Skeletal muscle tissue (tissue), 4 donors: ENCODE data around the gene AP3D1. TPM values are rescaled to one million over a fixed set of nuclear protein-coding genes. Genes with fewer than 3 reads are reported as not detected.

ENCODE experiments used
- H3K27ac ChIP-seq: one replicate; pipeline ENCODE4 v1.7.0; 2013; ENCODE audit warnings: mild to moderate bottlenecking, low read depth, low read length, inconsistent platforms
- H3K27me3 ChIP-seq, 3 donors: one replicate each; pipeline ENCODE4 v1.7.0; 2013; ENCODE audit warnings: low read length in 3 of 3; ENCODE audit not compliant: control insufficient read depth in 3 of 3, insufficient read depth in 3 of 3
- H3K36me3 ChIP-seq, 3 donors: one replicate each; pipeline ENCODE4 v1.7.0; 2013; ENCODE audit warnings: low read length in 3 of 3; ENCODE audit not compliant: control insufficient read depth in 3 of 3, insufficient read depth in 3 of 3
- H3K4me1 ChIP-seq, 3 donors: one replicate each; pipeline ENCODE4 v1.7.0; 2013; ENCODE audit warnings: low read length in 3 of 3, mild to moderate bottlenecking in 3 of 3; ENCODE audit not compliant: control insufficient read depth in 3 of 3, insufficient read depth in 3 of 3
- H3K4me3 ChIP-seq, 3 donors: one replicate each; pipeline ENCODE4 v1.7.0; 2013; ENCODE audit warnings: low read length in 3 of 3
- H3K9ac ChIP-seq, 3 donors: one replicate each; pipeline ENCODE4 v1.7.0; 2013; ENCODE audit warnings: low read length in 3 of 3, mild to moderate bottlenecking in 3 of 3, moderate library complexity in 2 of 3, low read depth in 1 of 3
- H3K9me3 ChIP-seq, 3 donors: one replicate each; pipeline ENCODE4 v1.7.0; 2013; ENCODE audit warnings: low read length in 3 of 3; ENCODE audit not compliant: control insufficient read depth in 3 of 3
- total RNA-seq: library from RNA; depleted of rRNA; stranded (reverse); fragments of >200 nt; gene quantifications from one replicate; pipeline ENCODE4 v1.2.3, GENCODE V29; 2014
- donor health status: Osteomylitis.

The AP3D1 gene
- total RNA-seq, 1 donor from 2014 or later: 33.4 TPM

GRCh38 chr19:2079076-2079864 lies 72.1 kb downstream of the AP3D1 start:
- Histone ChIP-seq H3K36me3 (peaks cover 26 to 37% (median 35%) of the 10 kb centered on the region in 3 donors), H3K9ac (no peak overlapping the region), H3K4me1 (peaks cover 0 to 9% (median 5%) of the 10 kb centered on the region in 3 donors), H3K27me3 (no peaks in the 10 kb centered on the region), H3K4me3 (no peak overlapping the region), H3K27ac (no peak overlapping the region), H3K9me3 (no peaks in the 10 kb centered on the region)

- H3K4me3 ChIP-seq: no peak overlapping the region
- H3K4me1 ChIP-seq: peaks cover 0 to 4% (median 0%) of the 10 kb centered on the region in 3 donors
- H3K27ac ChIP-seq: no peak overlapping the region
- no peaks in the 10 kb centered on the region for H3K27me3 ChIP-seq
- no peaks in the 10 kb centered on the region for H3K9me3 ChIP-seq
- H3K36me3 ChIP-seq: peaks cover 26 to 42% (median 37%) of the 10 kb centered on the region in 3 donors
- H3K9ac ChIP-seq: no peak overlapping the region
Measured at GRCh38 chr19:2077833-2078619, 73.3 kb downstream of the AP3D1 start.

DNA sequence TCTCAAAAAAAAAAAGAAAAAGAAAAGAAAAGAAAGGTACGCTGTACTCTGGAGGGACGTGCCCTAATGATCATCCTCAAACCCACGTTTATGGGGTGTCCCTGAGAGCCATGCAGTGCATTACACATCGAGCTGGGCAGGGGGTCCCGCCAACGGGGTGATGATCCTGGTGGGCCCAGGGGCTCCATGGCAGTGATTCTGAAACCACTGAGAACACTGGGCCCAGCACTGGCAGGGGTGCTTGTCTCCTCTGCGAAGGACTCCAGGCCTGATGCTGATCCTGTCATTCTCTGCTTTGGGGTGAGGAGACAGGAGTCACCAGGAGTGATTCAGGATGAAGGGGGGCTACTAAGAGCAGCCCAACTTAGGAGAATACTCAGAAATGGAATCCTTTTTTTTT lies 74.0 kb downstream of the AP3D1 start:
- no peak overlapping the region for H3K27ac ChIP-seq
- H3K4me1 ChIP-seq: peaks cover 0 to 3% (median 0%) of the 10 kb centered on the region in 3 donors
- no peak overlapping the region for H3K4me3 ChIP-seq
- H3K9me3 ChIP-seq: no peaks in the 10 kb centered on the region
- H3K36me3 ChIP-seq: peaks cover 29 to 47% (median 43%) of the 10 kb centered on the region in 3 donors
- no peak overlapping the region for H3K9ac ChIP-seq
- H3K27me3 ChIP-seq: no peaks in the 10 kb centered on the region

DNA sequence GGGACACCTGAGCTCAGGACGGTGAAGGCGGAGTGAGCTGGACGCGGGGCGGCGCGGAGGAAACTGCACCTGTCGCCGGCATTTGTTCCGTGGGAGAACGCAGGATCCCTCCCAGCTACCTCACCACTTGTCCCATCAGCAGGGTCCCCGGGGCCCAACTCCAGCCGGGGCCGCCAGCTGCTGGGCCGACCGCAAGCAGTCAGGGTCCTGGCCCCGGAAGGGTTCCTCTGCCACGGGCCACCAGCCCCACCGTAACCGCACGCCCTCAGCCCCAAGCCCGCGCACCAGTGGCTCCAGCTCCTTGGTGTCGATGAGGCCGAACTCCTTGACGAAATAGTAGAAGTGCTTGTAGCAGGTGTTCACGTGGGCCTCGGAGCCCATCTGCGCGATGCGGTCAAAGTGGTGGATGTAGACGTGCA lies 74.8 kb downstream of the AP3D1 start:
- no peak overlapping the region for H3K27ac ChIP-seq
- no peaks in the 10 kb centered on the region for H3K4me1 ChIP-seq
- no peak overlapping the region for H3K9ac ChIP-seq
- no peaks in the 10 kb centered on the region for H3K27me3 ChIP-seq
- no peaks in the 10 kb centered on the region for H3K9me3 ChIP-seq
- H3K4me3 ChIP-seq: no peak overlapping the region
- H3K36me3 ChIP-seq: peaks cover 31 to 48% (median 45%) of the 10 kb centered on the region in 3 donors

GRCh38 chr19:2072757-2073551 lies 78.4 kb downstream of the AP3D1 start:
- H3K36me3 ChIP-seq: peaks cover 31 to 36% (median 33%) of the 10 kb centered on the region in 3 donors
- peaks cover 6 to 10% (median 6%) of the 10 kb centered on the region in 3 donors for H3K4me1 ChIP-seq
- no peaks in the 10 kb centered on the region for H3K9me3 ChIP-seq
- H3K27ac ChIP-seq: no peak overlapping the region
- no peak overlapping the region for H3K4me3 ChIP-seq
- no peaks in the 10 kb centered on the region for H3K27me3 ChIP-seq
- no peak overlapping the region for H3K9ac ChIP-seq

- Histone ChIP-seq H3K9me3 (no peaks in the 10 kb centered on the region), H3K4me3 (no peak overlapping the region), H3K4me1 (peaks cover 6 to 10% (median 6%) of the 10 kb centered on the region in 3 donors), H3K36me3 (peaks cover 20 to 24% (median 22%) of the 10 kb centered on the region in 3 donors), H3K9ac (no peak overlapping the region), H3K27ac (no peak overlapping the region), H3K27me3 (no peaks in the 10 kb centered on the region)
Measured at GRCh38 chr19:2070986-2071673, 80.2 kb downstream of the AP3D1 start.

DNA sequence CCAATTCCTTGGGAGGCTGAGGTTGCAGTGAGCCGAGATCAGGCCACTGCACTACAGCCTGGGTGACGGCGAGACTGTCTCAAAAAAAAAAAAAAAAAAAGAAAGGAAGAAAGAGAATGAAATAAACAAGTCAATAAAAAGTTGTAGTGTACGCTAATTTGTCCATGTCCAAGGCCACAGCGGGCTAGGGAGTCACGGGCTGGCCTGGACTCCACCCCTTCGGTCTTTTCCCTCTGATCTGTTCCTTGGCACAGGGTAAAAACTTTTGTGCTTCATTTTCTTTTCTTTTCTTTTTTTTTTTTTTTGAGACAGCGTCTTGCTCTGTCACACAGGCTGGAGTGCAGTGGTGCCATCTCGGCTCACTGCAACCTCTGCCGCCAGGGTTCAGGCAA lies 80.9 kb downstream of the AP3D1 start:
- Histone ChIP-seq H3K4me3 (no peak overlapping the region), H3K27ac (no peak overlapping the region), H3K9ac (no peak overlapping the region), H3K4me1 (peaks cover 6 to 12% (median 7%) of the 10 kb centered on the region in 3 donors), H3K36me3 (peaks cover 18 to 20% (median 19%) of the 10 kb centered on the region in 3 donors), H3K9me3 (no peaks in the 10 kb centered on the region), H3K27me3 (no peaks in the 10 kb centered on the region)

DNA sequence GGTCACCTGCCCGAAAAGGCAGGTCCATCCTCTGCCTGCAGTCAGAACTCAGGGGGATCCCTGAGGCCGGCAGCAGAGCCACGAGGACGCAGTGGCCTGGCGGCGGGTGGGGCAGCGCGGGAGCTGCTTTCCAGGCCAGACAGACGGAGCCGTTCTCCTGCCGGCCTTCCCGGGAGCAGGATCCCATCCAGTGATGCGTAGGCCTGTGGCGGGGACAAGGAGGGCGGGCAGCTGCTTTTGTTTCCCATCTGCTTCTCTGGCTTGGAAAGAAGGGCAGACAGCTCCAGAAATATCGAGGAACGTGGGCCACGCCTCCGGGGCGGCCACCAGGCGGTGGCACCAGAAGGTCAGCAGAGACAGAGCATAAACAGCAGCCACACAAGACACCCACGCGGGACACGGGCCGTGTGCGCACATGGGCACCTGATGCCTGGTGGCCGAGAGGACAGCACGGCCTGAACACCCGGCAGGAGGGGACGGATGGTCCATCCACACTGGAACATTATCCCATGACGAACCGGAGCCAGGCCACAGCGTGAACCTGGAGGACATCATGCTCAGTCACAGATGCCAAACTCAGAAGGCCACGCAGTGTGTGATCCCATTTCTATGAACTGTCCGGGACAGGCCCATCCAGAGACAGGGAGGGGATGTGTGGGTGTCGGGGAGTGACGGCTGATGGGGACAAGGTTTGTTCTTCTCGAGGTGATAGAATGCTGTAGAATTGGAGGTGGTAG lies 86.4 kb downstream of the AP3D1 start:
- Histone ChIP-seq H3K36me3 (no peaks in the 10 kb centered on the region), H3K4me3 (peak overlapping the region; percentile 14 to 52 (median 35)), H3K9ac (peak overlapping the region; percentile 76 to 86 (median 78)), H3K9me3 (no peaks in the 10 kb centered on the region), H3K27ac (peak overlapping the region; percentile 93), H3K27me3 (no peaks in the 10 kb centered on the region), H3K4me1 (peaks cover 40 to 57% (median 43%) of the 10 kb centered on the region in 3 donors)

DNA sequence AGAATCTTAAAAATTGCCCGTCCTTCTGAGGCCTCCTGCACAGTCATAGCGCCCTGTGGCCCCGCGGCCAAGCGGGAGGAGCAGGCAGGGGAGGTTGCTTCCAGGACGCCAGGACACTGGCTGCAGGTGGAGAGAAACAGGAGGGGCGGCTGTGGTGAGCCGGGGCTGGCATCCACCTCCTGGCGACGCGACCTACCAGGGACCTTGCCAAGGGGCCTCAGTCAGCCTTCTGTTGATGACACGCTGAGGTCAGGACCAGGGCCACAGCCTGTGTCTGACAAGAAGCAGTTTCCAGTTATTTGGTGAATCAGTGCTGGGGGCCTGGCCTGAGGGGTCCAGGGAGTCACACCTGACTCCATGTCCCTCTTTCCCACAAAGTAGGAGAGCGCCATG lies 87.0 kb downstream of the AP3D1 start:
- Histone ChIP-seq H3K27me3 (no peaks in the 10 kb centered on the region), H3K4me1 (peaks cover 41 to 57% (median 43%) of the 10 kb centered on the region in 3 donors), H3K9me3 (no peaks in the 10 kb centered on the region), H3K4me3 (peak overlapping the region; percentile 14 to 52 (median 35)), H3K36me3 (no peaks in the 10 kb centered on the region), H3K27ac (peak overlapping the region; percentile 93), H3K9ac (peak overlapping the region; percentile 76 to 86 (median 78))
